ENCODE results near the gene HIVEP1.

- no peak for TF ChIP-seq CTCF (IDR thresholded peaks at IDR 0.05)
- TF ChIP-seq POLR2A (IDR thresholded peaks at IDR 0.05), result no peak
These were observed 124.8 kb downstream of the HIVEP1 start for GRCh38 chr6:12136905-12137304.

Measured in body of pancreas (tissue), 4 donors.